B cell (primary cell): Measurements from ENCODE around the gene DACT1. TPM values are rescaled to one million over a fixed set of nuclear protein-coding genes. Genes with fewer than 3 reads are reported as not detected.

Source experiments
- ATAC-seq: fragments of 200-7000 bp; cut with Tn5 transposase; one replicate; pipeline ENCODE4 v1.10.0; 2021; ENCODE audit warnings: low read depth, mild to moderate bottlenecking, moderate number of reproducible peaks, moderate library complexity
- CTCF ChIA-PET: fragments of 350-600 bp; sonication (Branson Sonifier 250); formaldehyde crosslinking; loops from one replicate; lab custom pipeline; 2021; ENCODE audit warnings: antibody characterized with exemption, inconsistent platforms; lab: Charles Lee
- POLR2A ChIA-PET: fragments of 350-600 bp; sonication (Branson Sonifier 250); formaldehyde crosslinking; loops from one replicate; lab custom pipeline; 2021; ENCODE audit warnings: antibody characterized with exemption; lab: Charles Lee
- DNase-seq: peaks from one replicate; pipeline ENCODE4 v3.0.0; 2013
- H2AFZ ChIP-seq: 2 replicates; pipeline ENCODE4 v1.6.1; 2012; ENCODE audit warnings: mild to moderate bottlenecking, low read depth, low read length; ENCODE audit not compliant: insufficient read depth, poor library complexity, severe bottlenecking
- H3K27ac ChIP-seq, 2 donors: 1 replicate in 1 of 2; 2 replicates in 1 of 2; pipeline ENCODE4 v1.5.1; 2012 to 2013; ENCODE audit warnings: low read length in 2 of 2, mild to moderate bottlenecking in 2 of 2, moderate library complexity in 1 of 2
- H3K27me3 ChIP-seq, 4 experiments: fragments of 200-600 bp in 1 of 4; sonication (generic) in 1 of 4; replicated peaks in 1 of 4; 1 replicate in 2 of 4; 2 replicates in 2 of 4; pipeline versions ENCODE4 v1.6.1 to v1.7.0; 2013 to 2016; ENCODE audit warnings: low read length in 3 of 4, mild to moderate bottlenecking in 2 of 4, mixed read lengths in 1 of 4, moderate library complexity in 1 of 4; ENCODE audit not compliant: insufficient read depth in 4 of 4, control insufficient read depth in 3 of 4; ENCODE audit errors: control extremely low read depth in 1 of 4
- H3K36me3 ChIP-seq, 2 experiments: replicated peaks in 1 of 2; 1 replicate in 1 of 2; 2 replicates in 1 of 2; pipeline versions ENCODE4 v1.6.1 to v1.7.1; 2013; ENCODE audit warnings: low read length in 1 of 2; ENCODE audit not compliant: insufficient read depth in 2 of 2, control insufficient read depth in 1 of 2; ENCODE audit errors: control extremely low read depth in 1 of 2, extremely low read depth in 1 of 2
- H3K4me1 ChIP-seq, 2 donors: fragments of 200-600 bp in 1 of 2; sonication (generic) in 1 of 2; 1 replicate in 1 of 2; 2 replicates in 1 of 2; pipeline versions ENCODE4 v1.5.1 to v1.6.1; 2013 to 2017; ENCODE audit warnings: low read length in 2 of 2; ENCODE audit not compliant: control insufficient read depth in 2 of 2, insufficient read depth in 2 of 2
- H3K4me2 ChIP-seq: replicated peaks from 2 replicates; pipeline ENCODE3; 2012; ENCODE audit warnings: mild to moderate bottlenecking, low read depth, low read length; ENCODE audit not compliant: poor library complexity, severe bottlenecking
- H3K4me3 ChIP-seq, 5 experiments: fragments of 200-600 bp in 1 of 5; sonication (generic) in 1 of 5; 1 replicate in 3 of 5; 2 replicates in 2 of 5; pipeline versions ENCODE4 v1.5.1 to v1.7.0; 2011 to 2016; ENCODE audit warnings: low read length in 4 of 5, mild to moderate bottlenecking in 4 of 5, low read depth in 2 of 5, control low read depth in 1 of 5, moderate library complexity in 1 of 5; ENCODE audit not compliant: insufficient read depth in 1 of 5; ENCODE audit errors: control extremely low read depth in 1 of 5, extremely low read depth in 1 of 5
- H3K79me2 ChIP-seq: fragments of 200-600 bp; sonication (generic); one replicate; pipeline ENCODE4 v1.6.0; 2016; ENCODE audit warnings: low read length; ENCODE audit not compliant: control insufficient read depth, insufficient read depth
- H3K9ac ChIP-seq: fragments of 200-600 bp; sonication (generic); 2 replicates; pipeline ENCODE4 v1.6.1; 2017; ENCODE audit warnings: mild to moderate bottlenecking, low read length, moderate library complexity
- H3K9me3 ChIP-seq, 3 donors: one replicate each; pipeline versions ENCODE4 v1.6.1 to v1.7.1; 2013; ENCODE audit warnings: low read length in 2 of 3; ENCODE audit not compliant: control insufficient read depth in 2 of 3, insufficient read depth in 1 of 3; ENCODE audit errors: control extremely low read depth in 1 of 3
- H4K20me1 ChIP-seq: 2 replicates; pipeline ENCODE4 v1.6.0; 2012; ENCODE audit warnings: mild to moderate bottlenecking, low read length; ENCODE audit not compliant: insufficient read depth, control insufficient read depth, poor library complexity, severe bottlenecking
- H3K27ac Mint-ChIP-seq: one replicate; pipeline ENCODE4 v1.8.0; 2021; ENCODE audit warnings: mixed read lengths
- H3K27me3 Mint-ChIP-seq: one replicate; pipeline ENCODE4 v1.8.0; 2021; ENCODE audit warnings: mixed read lengths
- H3K4me1 Mint-ChIP-seq: one replicate; pipeline ENCODE4 v1.8.0; 2021; ENCODE audit warnings: mixed read lengths
- H3K4me3 Mint-ChIP-seq: one replicate; pipeline ENCODE4 v1.8.0; 2021; ENCODE audit warnings: mixed read lengths
- H3K9me3 Mint-ChIP-seq: one replicate; pipeline ENCODE4 v1.8.0; 2022; ENCODE audit warnings: mixed read lengths; ENCODE audit not compliant: insufficient read depth
- EZH2 ChIP-seq: IDR thresholded peaks from 2 replicates; pipeline ENCODE4 v1.6.1; 2012; ENCODE audit warnings: borderline replicate concordance, low read depth, mild to moderate bottlenecking, moderate library complexity, low read length; ENCODE audit not compliant: insufficient read depth, poor library complexity, severe bottlenecking
- WGBS: methylation state at CpG from one replicate; pipeline ENCODE4 v1.1.5; 2013; ENCODE audit warnings: missing lambda C conversion rate; ENCODE audit not compliant: insufficient coverage; 5-methylcytosine and 5-hydroxymethylcytosine counted together
- intact Hi-C: fragments of 100-400 bp; cut with micrococcal nuclease; formaldehyde crosslinking; loops from one replicate; pipeline ENCODE4 v1.10.0; 2022
- polyA plus RNA-seq: library from polyadenylated mRNA; depleted of rRNA; stranded (reverse); fragments of >200 nt; gene quantifications from 2 replicates; pipeline ENCODE4 v1.2.3, GENCODE V29; 2012
- total RNA-seq, 2 donors: library from RNA; stranded (reverse); fragments of 120-200 nt in 1 of 2; gene quantifications; 1 replicate in 1 of 2; 2 replicates in 1 of 2; pipeline versions ENCODE4 v1.2.3 to v1.2.4, GENCODE V29; 2013 to 2022
- TF ChIP-seq, protein P1 (sequence below): fragments of 200-600 bp; IDR thresholded peaks from one replicate; pipeline ENCODE4 v1.8.0; 2022; ENCODE audit warnings: antibody characterized with exemption, mild to moderate bottlenecking

The DACT1 gene
- total and polyA plus RNA-seq, 2 donors (not counting 1 experiment from before 2014, with no cell fraction given): 2.2 to 3.5 TPM

DNA sequence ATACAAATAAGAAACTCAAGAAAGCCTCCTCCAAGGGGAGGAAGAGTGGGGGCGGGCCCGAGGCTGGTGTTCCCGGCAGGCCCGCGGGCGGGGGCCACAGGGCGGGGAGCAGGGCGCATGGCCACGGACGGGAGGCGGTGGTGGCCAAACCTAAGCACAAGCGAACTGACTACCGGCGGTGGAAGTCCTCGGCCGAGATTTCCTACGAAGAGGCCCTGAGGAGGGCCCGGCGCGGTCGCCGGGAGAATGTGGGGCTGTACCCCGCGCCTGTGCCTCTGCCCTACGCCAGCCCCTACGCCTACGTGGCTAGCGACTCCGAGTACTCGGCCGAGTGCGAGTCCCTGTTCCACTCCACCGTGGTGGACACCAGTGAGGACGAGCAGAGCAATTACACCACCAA lies 8.7 kb downstream of the DACT1 start:
- no peak overlapping the region for H3K27ac ChIP-seq
- peaks cover 0 to 4% (median 0%) of the 10 kb centered on the region in 3 donors for H3K9me3 ChIP-seq
- H3K4me3 Mint-ChIP-seq: no peak overlapping the region
- TF ChIP-seq, protein P1, sequence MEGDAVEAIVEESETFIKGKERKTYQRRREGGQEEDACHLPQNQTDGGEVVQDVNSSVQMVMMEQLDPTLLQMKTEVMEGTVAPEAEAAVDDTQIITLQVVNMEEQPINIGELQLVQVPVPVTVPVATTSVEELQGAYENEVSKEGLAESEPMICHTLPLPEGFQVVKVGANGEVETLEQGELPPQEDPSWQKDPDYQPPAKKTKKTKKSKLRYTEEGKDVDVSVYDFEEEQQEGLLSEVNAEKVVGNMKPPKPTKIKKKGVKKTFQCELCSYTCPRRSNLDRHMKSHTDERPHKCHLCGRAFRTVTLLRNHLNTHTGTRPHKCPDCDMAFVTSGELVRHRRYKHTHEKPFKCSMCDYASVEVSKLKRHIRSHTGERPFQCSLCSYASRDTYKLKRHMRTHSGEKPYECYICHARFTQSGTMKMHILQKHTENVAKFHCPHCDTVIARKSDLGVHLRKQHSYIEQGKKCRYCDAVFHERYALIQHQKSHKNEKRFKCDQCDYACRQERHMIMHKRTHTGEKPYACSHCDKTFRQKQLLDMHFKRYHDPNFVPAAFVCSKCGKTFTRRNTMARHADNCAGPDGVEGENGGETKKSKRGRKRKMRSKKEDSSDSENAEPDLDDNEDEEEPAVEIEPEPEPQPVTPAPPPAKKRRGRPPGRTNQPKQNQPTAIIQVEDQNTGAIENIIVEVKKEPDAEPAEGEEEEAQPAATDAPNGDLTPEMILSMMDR: no peak
- TF ChIP-seq EZH2: no peak
- ATAC-seq: no peak
- no peak overlapping the region for H3K9ac ChIP-seq
- no peaks in the 10 kb centered on the region for H3K9me3 Mint-ChIP-seq
- 98% methylated on average over 34 of the region's 34 CpGs for WGBS
- H3K4me1 Mint-ChIP-seq: no peaks in the 10 kb centered on the region
- no peak for DNase-seq
- H3K4me1 ChIP-seq: no peaks in the 10 kb centered on the region
- H3K27me3 Mint-ChIP-seq: no peaks in the 10 kb centered on the region
- no peaks in the 10 kb centered on the region for H3K36me3 ChIP-seq
- ChIA-PET POLR2A (no interaction called here), CTCF (no interaction called here)
- intact Hi-C loops: no loop called here
- H3K4me3 ChIP-seq: no peak overlapping the region
- H3K79me2 ChIP-seq: no peaks in the 10 kb centered on the region
- H3K4me2 ChIP-seq: no peak overlapping the region
- no peak overlapping the region for H2AFZ ChIP-seq
- H3K27me3 ChIP-seq: no peaks in the 10 kb centered on the region
- H3K27ac Mint-ChIP-seq: no peak overlapping the region
- H4K20me1 ChIP-seq: no peaks in the 10 kb centered on the region

DNA sequence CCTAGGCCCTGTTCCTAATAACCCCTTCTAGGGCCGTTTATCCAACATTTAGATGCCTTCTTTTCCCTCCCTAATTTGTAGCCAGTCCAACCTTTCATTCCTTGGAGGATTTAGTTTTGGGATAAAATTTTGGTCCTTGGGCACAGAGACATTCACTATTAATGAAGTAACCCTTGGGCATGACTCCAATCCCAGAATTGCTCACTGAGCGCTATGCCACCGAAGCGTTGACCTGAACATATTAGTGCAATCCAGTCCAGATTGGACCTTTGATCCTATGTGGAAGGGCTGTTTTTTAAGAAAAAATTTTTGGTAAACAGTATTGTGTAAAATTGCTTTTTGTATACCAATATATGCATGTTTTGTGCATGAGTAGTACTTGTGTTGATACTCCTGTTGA lies 10.0 kb downstream of the DACT1 start:
- DNase-seq: no peak
- TF ChIP-seq, protein P1: no peak
- no peak for TF ChIP-seq EZH2
- Mint-ChIP-seq H3K27ac (no peak overlapping the region), H3K4me3 (no peak overlapping the region), H3K4me1 (no peaks in the 10 kb centered on the region), H3K9me3 (no peaks in the 10 kb centered on the region), H3K27me3 (no peaks in the 10 kb centered on the region)
- H3K4me2 ChIP-seq: no peak overlapping the region
- intact Hi-C loops: no loop called here
- H3K4me1 ChIP-seq: no peaks in the 10 kb centered on the region
- ChIA-PET POLR2A (no interaction called here), CTCF (no interaction called here)
- H3K9me3 ChIP-seq: peaks cover 0 to 4% (median 0%) of the 10 kb centered on the region in 3 donors
- no peak overlapping the region for H3K27ac ChIP-seq
- no peak overlapping the region for H2AFZ ChIP-seq
- WGBS: 100% methylated on average over 3 of the region's 4 CpGs
- H4K20me1 ChIP-seq: no peaks in the 10 kb centered on the region
- H3K4me3 ChIP-seq: no peak overlapping the region
- ATAC-seq: no peak
- H3K9ac ChIP-seq: no peak overlapping the region
- H3K27me3 ChIP-seq: no peaks in the 10 kb centered on the region
- H3K79me2 ChIP-seq: no peaks in the 10 kb centered on the region
- no peaks in the 10 kb centered on the region for H3K36me3 ChIP-seq
